ENCODE results near the gene CEACAM21. TPM values are rescaled to one million over a fixed set of nuclear protein-coding genes. Genes with fewer than 3 reads are reported as not detected.

The CEACAM21 gene
- polyA plus RNA-seq (2013, experiment 1 of 2; ENCODE audit: insufficient read length) = not detected
- not detected for polyA plus RNA-seq (2013, experiment 2 of 2; ENCODE audit: insufficient read length)

DNA sequence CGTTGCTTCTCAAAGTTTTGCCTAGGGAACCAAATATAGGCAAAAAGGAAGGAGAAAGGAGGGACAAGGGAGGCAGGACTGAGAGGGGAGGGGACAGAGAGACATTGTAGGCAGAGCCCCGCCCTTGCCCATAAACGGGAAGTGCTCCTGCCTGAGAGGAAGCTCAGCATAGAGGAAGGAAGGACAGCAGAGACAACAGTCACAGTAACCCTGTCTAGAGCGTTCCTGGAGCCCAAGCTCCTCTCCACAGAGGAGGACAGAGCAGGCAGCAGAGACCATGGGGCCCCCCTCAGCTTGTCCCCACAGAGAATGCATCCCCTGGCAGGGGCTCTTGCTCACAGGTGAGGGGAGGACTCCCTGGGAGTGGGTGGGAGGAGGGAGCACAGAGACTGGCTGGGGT is at the start of gene CEACAM21:
TSS of gene CEACAM21 (plus strand) at position 169 of the 400 bp plus-strand sequence. CDS start at position 278, 109 bp downstream.
- DNase-seq = no peak

GRCh38 chr19:41527089-41527488 is 48.9 kb upstream of the CEACAM21 start:
- no peak for DNase-seq

DNA sequence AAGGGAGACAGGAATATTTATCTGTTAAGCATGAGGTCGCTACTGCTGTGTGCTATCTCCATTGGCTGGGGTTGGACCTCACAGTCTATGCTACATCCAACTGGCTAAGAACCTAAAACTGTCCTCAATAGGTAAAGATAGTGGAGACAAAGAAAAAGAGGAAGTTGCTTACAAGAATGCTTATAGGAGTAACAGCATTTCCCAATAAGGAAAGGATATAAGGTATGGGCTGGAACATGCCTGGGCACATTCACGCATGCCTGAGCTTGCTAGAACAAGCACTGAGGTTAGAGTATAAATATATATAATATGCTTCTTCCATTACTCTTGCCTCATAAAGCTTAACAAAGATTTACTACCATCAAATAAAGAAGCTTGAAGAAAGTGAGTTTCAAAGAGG is 47.9 kb upstream of the CEACAM21 start:
- DNase-seq = no peak

DNA sequence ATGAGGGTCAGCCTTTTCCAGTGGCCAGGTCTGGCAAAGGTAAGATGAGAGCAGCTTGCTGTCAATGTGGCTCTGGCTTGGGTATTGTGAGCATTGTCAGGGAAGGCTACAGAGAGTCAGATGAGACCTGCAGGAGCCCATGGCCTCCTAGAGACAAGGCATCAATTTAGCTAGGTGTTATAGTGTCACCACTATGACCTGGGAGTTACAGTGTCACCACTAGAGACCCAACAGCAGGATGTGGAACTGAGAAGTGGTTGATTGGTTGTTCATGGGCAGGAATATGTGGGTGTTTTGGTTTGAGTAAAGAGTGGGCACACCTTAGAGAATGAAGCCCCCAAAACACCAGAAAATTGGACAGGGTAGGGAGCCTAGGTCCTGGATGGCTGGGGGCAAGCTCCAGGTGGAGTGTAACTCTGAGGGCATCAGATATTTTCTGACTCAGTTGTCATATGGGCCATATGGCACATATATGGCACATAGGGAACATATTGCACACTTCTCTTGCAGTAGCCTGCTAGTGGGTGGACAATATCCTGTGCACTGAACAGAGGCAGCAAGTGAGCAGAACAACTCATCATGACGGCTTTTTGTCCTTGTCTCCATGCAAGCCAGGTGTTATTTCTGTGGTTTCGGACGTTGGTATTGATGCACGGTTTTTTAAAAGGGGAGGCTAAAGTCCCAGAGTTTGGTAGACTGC is 46.3 kb upstream of the CEACAM21 start:
- no peak for DNase-seq

- no peak for DNase-seq
Measured at GRCh38 chr19:41530184-41530534, 45.8 kb upstream of the CEACAM21 start.

GRCh38 chr19:41530761-41531301 is 45.1 kb upstream of the CEACAM21 start:
- DNase-seq = no peak

GRCh38 chr19:41531438-41532311 is 44.3 kb upstream of the CEACAM21 start:
- peak; percentile 32 for DNase-seq

DNA sequence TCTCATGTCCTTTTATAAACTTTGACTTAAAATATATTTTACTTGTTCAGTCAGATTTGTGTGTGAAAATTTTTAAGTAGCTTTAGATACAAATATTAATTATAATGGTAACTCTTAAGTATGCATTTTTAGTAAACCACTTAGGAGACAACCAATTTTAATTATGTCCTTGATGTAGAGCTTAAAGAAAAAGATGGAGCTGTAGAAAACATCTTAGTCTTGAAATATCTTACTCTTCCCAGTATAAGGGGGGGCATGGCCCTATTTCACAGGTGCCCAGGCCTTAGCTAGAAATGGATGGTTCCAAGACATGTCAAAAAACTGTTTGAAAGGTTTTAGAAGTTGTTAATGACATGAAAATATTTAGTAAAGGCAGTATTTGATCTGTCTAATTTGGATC is 43.4 kb upstream of the CEACAM21 start:
- no peak for DNase-seq

DNA sequence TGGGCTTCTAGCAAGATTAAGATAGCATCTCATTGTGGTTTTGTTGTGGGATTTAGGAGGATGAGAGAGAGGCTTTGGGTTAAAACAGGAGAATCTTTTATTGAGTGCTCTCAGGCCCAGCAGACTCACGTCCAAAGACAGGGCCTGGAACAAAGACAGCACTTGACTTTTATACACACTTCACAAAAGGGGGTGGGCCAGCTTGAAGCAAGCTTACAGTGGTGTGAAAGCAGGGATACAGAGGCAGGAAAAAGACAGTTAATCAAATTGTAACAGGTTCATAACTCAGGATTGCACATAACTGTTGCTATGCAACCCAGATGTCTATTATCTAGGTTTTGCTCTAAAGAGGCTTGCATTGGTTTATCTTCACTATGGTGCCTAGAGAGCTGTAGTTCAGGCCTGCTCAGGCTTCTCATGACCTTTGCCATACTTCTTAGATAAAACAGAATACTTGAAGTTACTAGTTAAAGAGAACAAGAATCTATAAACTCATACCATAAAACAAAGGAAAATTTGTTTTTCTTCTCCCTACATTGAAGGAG is 42.2 kb upstream of the CEACAM21 start:
- DNase-seq = no peak

GRCh38 chr19:41535029-41535622 is 40.8 kb upstream of the CEACAM21 start:
- DNase-seq = no peak

GRCh38 chr19:41537789-41538188 is 38.2 kb upstream of the CEACAM21 start:
- DNase-seq = no peak

- no peak for DNase-seq
Measured at GRCh38 chr19:41540041-41540695, 35.8 kb upstream of the CEACAM21 start.

- DNase-seq = no peak
Measured at GRCh38 chr19:41541990-41542584, 33.9 kb upstream of the CEACAM21 start.

- DNase-seq = no peak
Measured at GRCh38 chr19:41542622-41543021, 33.3 kb upstream of the CEACAM21 start.

GRCh38 chr19:41543582-41543981 is 32.4 kb upstream of the CEACAM21 start:
- no peak for DNase-seq

DNA sequence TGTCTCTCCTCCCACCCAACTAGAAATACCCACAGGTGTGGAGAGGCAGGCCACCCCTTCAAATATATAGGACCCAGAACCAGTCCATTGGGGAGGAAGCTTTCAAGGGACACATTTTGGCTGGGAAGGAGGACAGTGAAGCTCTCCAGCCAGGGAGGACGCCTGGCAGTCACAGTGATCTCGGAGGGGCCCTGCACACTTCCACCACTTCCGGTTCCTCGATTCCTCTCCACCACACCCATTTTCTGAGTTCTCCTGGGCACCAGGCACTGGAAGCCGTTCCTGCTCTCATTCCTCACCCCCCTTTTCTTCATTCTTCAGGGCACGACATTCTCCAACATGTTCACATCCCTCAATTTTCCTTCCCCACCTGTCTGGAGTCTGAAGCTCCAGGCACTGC is 30.4 kb upstream of the CEACAM21 start:
- DNase-seq = no peak

DNA sequence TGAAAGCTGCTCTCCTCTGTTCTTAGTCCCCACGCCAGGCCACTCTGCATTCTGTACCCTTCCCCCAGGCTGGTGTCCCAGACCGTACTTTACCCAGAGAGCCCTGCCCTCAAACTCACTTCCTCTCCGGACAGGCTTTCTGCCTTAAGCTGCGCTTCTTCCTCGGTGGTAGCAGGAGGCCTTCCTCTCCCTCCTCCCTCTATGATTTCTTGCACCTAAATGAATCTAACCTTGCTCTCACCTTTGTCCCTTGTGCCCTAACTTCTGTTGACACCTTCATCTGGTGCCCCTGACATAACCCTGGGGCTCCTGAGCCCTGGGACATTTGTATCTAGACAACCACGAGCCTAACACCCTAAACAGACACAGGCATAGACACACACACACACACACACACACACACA is 29.6 kb upstream of the CEACAM21 start:
- DNase-seq = no peak

- DNase-seq = no peak
Measured at GRCh38 chr19:41546961-41547360, 29.0 kb upstream of the CEACAM21 start.

DNA sequence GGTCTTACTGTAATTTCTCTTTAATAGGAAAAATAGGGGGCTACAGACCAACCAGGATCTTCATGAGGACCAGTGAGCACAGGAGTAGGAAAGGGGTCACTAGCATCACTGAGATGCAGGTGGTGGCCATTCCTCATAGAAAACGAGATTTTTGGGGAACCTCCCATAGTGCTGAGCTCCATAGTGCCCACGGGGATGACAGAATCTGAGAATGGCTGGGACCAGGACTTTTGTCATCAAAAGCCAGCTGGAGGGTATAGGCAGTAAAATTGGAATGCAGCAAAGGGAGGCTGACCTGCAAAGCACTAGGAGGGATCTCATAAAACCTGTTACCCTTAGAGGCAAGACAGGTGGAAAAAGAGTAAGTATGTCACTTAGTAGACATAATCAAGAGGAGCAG is 28.4 kb upstream of the CEACAM21 start:
- no peak for DNase-seq

- no peak for DNase-seq
Measured at GRCh38 chr19:41548047-41548446, 27.9 kb upstream of the CEACAM21 start.

GRCh38 chr19:41548954-41549688 is 26.8 kb upstream of the CEACAM21 start:
- DNase-seq = no peak

All from fibroblast of skin of abdomen (primary cell).